ENCODE data around the gene UBP1.
A peak's percentile ranks its signal among the peaks of the same experiment; 100 is the strongest.
"Not testable (repeated sequence)": the region's sequence is repeated elsewhere in the genome, so short reads cannot be mapped to it uniquely, and the experiment has no call there.

UBP1 gene

DNA sequence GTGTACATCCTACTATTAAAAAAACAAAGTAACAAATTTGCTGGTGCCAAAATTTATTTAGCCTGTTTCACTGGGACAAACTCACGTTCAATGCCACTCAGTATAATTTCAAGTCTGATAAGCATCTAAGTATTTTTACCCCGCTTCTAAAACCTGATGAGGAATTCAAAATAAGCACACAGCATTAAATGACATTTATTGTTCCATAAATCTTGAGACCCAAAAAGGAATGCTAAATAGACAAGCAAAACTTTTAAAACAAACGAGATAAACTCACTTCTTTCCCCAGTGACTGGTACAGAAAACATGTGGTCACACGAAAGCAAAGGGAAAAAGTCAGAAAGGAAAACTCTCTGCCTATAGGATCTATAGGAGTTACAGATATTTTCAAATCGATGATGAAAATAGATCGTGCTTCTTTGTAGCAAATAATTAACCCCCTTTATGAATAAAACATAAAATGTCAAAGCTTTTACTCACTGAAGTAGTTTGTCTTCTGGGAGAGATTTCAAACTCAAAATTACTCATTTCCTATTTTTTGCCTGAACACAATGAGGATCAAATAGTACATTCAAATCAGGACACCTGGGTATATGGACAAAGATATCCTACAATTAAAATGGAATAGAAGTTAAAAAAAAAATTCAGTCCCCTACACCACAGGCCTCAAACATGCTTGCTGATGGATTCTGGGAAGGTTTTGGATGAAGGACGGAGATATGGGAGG, 51.7 kb downstream of the UBP1 start:
- FAIRE-seq, result no peak

DNA sequence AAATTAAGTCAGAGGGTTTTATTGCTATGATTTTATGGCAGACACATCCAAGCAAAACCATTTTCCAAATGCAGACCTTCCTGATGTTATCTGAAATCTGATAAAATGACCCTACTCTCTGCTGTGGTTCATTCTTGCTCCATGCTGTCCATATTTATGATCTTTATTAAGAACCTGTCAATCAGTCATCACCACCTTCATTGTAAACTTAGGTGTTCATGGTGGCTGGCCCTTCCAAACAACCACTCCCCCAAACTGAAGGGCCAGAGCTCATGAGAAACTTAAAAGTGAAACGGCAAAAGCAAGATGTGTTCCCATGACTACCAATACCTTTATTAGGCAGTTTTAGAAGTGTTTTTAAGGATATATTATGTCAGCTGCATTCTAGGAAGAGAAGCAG, 53.6 kb downstream of the UBP1 start:
- FAIRE-seq, result no peak

DNA sequence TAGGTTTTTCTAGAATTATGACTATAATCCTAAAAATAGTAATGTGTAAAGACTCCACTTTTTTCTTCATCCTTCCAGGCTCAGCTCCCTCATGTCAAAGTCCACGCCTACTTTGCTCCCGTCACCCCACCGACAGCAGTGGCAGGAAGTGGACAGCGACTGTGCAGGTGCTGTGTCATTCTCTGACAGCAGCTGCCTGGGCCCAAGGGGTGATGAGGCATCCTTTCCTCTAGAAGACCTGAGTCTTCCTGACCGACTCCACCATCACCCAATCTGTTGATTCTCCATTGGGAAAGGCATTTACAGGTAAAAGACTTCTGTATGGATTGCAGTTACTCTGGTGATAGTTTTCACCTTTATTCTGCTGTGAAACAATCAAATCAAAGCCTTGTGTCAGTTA, 54.8 kb downstream of the UBP1 start:
- FAIRE-seq, result no peak

DNA sequence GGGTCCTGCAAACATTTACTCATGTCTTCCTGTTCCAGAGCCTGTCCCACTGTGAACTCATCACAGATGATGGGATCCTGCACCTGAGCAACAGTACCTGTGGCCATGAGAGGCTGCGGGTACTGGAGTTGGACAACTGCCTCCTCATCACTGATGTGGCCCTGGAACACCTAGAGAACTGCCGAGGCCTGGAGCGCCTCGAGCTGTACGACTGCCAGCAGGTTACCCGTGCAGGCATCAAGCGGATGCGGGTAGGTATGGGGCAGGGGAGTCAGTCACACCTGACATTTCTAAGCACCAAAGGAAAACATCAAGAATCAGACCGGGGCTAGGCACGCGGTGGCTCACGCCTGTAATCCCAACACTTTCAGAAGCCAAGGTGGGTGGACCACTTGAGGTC, 56.3 kb downstream of the UBP1 start:
- FAIRE-seq, result no peak

DNA sequence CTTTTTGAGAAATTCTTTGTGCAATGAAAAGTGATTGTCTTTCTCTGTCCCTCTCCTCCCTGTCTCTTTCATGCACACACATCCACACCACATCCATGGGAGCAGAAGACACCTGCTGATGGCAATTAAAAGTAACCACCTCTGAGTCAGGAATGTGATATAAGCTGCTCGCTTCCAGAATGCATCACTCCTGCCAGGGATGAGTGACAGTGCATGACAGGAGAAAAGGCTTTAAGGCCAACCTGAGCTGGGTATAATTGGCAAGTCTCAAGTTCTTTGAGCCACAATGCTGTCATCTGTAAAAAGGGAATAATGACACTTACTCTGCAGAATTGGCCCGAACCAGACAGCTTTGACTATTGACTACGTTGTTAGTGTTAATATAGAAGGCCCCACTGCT, 59.6 kb downstream of the UBP1 start:
- no peak for FAIRE-seq

DNA sequence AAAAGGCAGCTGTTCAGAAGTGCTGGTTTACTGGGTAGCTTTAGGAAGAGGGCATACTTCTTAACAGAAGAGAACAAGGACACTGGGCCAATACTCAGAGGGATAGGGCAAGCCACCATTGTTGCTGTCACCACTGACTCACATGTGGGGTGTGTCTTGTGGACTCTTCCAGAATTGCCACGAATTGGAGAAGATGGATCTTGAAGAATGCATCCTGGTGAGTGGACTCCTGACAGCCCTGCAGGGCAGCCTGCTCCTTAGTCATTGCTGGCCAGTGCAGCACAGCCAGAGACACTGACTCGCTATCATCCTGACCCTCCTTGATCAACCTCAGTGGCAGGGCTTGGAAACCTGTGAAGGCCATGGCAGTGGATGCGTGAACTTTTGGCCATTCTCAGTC, 62.3 kb downstream of the UBP1 start:
- FAIRE-seq, result no peak

DNA sequence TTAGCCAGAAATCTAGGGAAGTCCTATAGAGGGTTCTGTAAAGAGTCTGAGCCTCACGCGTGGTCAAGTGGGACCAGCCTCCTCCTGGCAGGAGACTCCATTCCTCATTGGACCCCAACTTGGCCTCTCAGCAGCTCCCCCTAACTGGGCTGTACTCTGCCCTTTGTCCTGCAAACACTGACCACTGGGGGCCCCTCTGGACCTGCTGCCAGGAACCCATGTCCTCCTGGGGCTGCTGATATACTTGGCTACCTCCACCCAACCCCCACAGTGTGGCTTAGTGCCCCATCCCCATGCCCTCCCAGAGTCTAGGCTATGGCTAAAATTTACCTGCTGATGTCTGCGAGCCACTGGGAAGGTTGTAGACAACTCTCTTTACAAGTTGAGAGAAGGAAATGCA, 62.7 kb downstream of the UBP1 start:
- no peak for FAIRE-seq

DNA sequence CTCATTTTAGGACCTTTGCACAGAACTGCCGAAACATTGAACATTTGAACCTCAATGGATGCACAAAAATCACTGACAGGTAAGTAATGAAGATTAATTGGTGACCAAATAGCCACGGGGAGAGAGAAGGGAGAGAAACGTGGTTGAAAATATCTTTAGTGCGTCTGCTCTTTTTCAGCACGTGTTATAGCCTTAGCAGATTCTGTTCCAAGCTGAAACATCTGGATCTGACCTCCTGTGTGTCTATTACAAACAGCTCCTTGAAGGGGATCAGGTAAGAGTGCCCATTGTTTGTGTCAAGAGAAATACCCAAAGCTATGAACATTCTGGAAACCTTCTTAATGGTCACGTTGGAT, 67.1 kb downstream of the UBP1 start:
- FAIRE-seq, result no peak

DNA sequence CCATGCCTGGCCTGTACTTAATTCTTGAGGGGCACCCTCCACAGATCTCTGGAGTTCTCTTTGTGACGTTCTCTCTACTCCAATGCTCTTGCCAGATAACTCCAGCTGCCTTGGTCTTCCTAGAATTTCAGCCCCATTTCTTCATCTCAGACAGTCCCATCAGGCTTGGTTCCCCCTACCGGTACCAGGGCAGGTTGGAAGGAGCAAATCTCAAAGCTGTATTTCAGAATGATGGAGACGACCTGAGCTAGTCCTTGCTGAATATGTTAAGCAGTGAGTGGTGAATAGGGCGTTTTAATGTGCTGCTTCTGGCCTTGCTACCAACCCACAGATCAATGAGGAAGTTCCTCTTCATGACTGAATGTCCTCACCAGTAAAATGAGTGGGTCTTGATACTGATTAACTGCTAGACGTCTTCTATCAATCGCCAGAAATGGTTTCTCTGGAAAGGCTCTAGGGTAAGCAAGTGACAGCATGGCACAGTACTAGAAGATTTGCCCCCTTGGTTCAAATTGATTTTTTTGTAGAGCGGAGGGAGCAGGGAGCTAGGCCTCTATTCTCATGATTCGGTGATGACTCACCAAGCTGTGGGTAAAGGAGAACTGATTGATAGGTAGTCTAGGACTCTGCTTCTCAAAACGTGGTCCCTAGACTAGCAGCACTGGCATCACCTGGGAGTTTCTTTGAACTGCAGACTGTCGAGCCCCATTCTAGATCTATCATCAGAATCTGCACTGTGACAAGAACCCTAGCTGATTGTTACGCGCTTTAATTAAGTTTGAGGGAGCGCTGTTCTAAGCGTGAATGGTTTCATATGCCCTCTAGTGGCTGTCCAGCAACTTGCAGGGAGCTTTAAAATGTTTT, 67.8 kb downstream of the UBP1 start:
- FAIRE-seq, result peak; percentile 87

DNA sequence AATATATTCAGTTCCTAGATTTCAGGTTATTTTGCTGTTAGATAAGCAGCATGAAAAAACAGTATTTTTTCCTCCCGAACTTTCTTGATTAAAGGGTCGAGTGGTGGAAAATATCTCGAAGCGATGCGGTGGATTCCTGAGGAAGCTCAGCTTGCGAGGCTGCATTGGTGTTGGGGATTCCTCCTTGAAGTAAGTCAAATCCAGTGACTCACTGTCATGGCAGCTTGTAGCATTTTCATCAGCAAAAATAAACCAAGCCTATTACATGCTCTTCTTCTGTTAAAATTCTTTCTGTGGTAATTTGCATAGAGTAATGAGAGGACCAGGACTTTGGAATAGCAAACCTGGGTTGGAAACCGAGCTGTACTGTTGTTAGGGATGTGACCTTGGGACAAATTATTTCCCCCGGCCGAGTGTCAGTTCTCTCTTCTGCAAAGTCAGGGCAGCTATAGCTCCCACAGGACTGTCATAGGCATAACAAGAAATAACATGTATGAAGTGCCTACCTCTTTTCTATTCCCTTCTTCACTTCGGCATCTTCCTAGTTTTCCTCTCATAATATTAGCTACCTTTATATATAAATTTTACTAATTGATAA, 75.6 kb downstream of the UBP1 start:
- no peak for FAIRE-seq

DNA sequence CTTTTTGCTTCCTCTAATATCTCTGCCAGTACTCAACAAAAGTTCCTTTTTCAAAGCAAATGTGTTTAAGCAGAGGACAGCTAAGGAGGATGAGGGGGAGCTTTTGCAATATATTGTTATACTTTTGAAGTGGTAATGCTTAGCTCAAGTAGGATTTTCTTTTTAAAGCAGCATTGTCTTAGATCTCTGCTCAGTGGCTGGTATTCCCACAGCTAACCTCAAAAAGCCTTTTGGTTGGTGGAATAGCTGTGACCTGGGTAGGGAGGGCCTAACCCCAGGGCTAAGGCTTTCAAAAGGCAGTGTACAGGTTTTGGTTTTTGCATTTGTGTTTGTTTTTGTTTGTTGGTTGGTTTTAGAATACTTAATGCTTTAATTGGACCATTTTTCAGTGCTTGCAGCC, 76.1 kb downstream of the UBP1 start:
- FAIRE-seq, result no peak

DNA sequence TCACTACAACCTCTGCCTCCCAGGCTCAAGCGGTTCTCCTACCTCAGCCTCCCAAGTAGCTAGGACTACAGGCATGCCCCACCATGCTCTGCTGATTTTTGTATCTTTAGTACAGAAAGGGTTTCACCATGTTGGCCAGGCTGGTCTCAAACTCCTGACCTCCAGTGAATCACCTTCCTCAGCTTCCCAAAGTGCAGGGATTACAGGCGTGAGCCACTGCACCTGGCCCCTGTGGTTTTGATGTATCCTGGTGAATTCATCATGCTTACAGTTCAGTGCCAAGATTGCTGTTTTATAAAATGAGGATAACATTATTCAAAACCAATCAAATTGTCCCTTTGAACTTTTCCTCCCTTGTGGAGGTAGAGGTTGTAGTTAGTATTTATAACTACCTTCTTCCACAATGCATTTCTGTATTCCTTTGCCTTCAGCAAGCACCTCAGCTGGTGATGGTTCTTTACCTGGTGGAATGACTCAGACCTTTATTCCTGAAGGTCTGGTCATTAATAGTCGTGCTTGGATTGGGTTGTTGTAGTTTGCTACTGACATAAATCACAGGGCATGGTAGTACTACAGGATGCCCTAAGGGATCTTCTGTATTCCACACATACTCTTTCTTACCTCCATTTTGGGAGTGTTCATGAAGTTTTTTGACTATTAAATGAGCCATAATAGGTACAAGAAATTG, 76.9 kb downstream of the UBP1 start:
- no peak for FAIRE-seq

DNA sequence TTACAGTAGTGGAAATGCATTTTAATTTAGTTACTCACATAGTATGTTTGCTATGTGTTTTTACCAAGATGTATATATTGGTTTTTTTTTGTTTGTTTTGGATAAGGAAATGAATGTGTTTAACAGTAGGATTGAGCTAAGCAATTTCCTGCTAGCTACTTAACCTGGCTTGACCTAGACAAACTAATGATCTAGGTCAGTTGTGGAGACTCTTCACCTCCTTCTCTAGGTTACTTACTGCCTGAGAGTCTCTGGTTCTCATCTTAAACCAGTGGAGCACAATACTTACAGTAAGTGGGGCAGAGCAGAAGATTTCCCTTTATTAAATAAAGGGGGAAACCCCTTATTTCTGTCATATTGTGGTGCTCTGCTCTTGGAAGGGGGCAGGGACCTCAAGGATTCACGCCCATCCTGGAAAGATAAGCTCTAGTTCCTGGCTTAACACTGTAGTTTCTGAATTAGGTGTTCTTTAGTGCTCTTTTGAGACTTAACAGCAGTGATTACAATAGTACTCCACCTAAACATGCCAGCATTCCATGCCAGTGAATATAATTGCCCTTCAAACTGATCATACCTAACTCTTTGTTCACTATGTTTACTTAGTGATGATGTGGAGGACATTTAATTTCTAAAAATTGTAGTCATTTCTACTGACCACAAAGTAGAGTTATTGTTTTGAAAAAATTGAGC, 79.9 kb downstream of the UBP1 start:
- FAIRE-seq, result no peak

DNA sequence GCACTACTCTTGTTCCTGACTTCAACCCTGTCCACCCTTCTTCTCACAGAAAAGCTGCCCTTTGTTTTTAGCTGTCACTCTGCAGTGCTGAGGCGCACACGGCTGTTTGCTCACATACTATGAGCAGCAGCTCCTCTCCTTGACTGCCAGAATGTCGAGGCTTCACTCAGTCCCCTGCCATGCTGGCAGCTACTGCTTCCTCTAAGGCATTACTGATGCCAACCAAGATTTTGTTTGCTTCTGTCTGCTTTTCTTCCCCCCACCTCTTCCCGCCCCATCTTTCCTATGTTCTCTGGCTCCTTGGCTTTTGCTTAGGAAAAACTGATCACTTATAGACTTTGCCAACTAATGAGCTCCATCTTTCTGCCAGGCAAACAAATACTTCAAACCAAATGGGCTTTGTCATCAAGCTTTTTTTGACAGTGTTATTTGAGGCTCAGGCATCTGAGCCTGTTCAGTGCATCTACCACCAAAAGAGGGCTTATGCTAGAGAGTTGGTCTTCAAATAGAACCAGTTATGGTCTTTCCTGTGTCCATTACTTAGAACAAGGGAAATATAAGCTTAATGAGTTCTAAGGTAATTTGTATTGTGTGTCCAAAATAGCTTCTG, 81.9 kb downstream of the UBP1 start:
- no peak for FAIRE-seq

DNA sequence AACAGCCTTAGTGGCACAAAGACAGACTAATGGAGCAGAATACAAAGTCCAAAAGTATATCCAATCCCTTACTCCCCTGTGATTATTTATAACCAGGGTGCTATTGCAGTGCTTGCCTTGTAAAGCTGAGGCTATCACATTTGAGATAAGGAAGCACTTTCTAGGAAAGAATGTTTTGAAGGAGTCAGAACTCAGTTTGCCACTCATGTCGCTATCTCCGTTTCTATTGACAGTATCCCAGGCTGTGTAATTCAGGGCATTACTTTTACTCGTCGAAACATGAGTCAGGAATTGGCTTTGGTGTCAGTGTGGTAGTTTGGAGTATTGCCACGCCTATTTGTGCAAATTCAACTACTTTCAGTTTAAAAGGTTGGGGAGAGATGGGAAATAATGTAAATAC, 84.6 kb downstream of the UBP1 start:
- no peak for FAIRE-seq

DNA sequence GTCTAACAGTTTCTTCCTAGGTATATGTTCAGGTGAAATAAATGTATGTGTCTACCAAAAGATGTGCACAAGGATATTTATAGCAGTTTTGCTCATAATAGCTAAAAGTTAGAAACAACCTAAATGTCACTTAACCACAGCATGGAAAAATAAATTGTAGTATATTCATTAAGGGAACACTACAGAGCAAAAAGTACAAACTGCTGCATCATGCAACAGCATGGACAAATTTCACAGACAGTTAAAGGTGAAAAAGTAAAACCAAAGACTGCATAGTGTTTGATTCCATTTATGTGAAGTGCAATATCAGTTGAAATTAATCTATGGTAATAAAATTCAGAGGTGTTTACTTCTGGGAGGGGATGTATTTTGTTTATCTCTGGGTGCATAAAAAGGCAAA, 100.4 kb downstream of the UBP1 start:
- no peak for FAIRE-seq

DNA sequence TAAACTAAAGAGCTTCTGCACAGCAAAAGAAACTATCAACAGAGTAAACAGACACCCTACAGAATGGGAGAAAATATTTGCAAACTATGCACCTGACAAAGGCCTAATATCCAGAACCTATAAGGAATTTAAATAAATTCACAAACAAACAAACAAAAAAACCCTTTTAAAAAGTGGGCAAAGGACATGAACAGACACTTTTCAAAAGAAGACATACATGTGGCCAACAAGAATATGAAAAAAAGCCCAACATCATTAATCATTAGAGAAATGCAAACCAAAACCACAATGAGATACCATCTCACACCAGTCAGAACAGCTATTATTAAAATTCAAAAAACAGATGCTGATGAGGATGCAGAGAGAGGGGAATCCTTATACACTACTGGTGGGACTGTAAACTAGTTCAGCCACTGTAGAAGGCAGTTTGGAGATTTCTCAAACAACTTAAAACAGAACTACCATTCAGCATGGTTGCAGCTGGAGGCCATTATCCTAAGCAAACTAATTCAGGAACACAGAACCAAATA, 101.2 kb downstream of the UBP1 start:
- FAIRE-seq, result not testable (repeated sequence)
